Endothelial cell of umbilical vein (primary cell): ENCODE data around the gene HDAC3. TPM values are rescaled to one million over a fixed set of nuclear protein-coding genes. Genes with fewer than 3 reads are reported as not detected.

Experiments used
- BruUV-seq: library from RNA; stranded (reverse); fragments of 400-500 nt; replicated peaks from 2 replicates; lab custom pipeline; 2021; lab: Mats Ljungman, UMichigan
- CTCF ChIA-PET: fragments of 300-600, 350-600 bp; sonication (Branson Sonifier 250); formaldehyde crosslinking; loops from one replicate; lab custom pipeline; 2021; ENCODE audit warnings: antibody characterized with exemption, inconsistent platforms; lab: Charles Lee
- POLR2A ChIA-PET: fragments of 300-600, 350-600 bp; sonication (Branson Sonifier 250); formaldehyde crosslinking; loops from one replicate; lab custom pipeline; 2021; ENCODE audit warnings: antibody characterized with exemption, inconsistent platforms; lab: Charles Lee
- DNase-seq: peaks from one replicate; pipeline ENCODE4 v3.0.0-alpha.2; 2011; ENCODE audit warnings: low read depth, low spot score
- FAIRE-seq: peaks from 2 replicates; lab custom pipeline; 2011; peaks lifted over from hg19 to GRCh38; lab: Jason Lieb, UNC
- H2AFZ ChIP-seq: 2 replicates; pipeline ENCODE4 v1.6.0; 2012; ENCODE audit warnings: low read depth, low read length, control low read depth, inconsistent platforms
- H3K27ac ChIP-seq: 2 replicates; pipeline ENCODE4 v1.5.1; 2011; ENCODE audit warnings: low read depth, mild to moderate bottlenecking, control low read depth, low read length, moderate library complexity; ENCODE audit not compliant: insufficient read depth
- H3K27me3 ChIP-seq, 2 experiments: 2 replicates each; pipeline versions ENCODE4 v1.6.0 to v1.6.1; 2011; ENCODE audit warnings: low read length in 2 of 2, mixed read lengths in 1 of 2; ENCODE audit not compliant: control insufficient read depth in 2 of 2, insufficient read depth in 2 of 2
- H3K36me3 ChIP-seq, 2 experiments: 2 replicates in 1 of 2; 3 replicates in 1 of 2; pipeline ENCODE4 v1.5.1; 2011; ENCODE audit warnings: low read length in 2 of 2, mild to moderate bottlenecking in 1 of 2, moderate library complexity in 1 of 2; ENCODE audit not compliant: control insufficient read depth in 2 of 2, insufficient read depth in 2 of 2; ENCODE audit errors: extremely low read depth in 1 of 2
- H3K4me1 ChIP-seq: 3 replicates; pipeline ENCODE4 v1.5.1; 2011; ENCODE audit warnings: mild to moderate bottlenecking, low read length; ENCODE audit not compliant: control insufficient read depth, insufficient read depth; ENCODE audit errors: extremely low read depth
- H3K4me2 ChIP-seq: 2 replicates; pipeline ENCODE4 v1.6.1; 2011; ENCODE audit warnings: low read length, control low read depth, mixed read lengths; ENCODE audit not compliant: insufficient read depth
- H3K4me3 ChIP-seq, 3 experiments: fragments of 200-600 bp in 1 of 3; sonication (generic), shearing (Covaris generic) in 1 of 3; replicated peaks in 1 of 3; 2 replicates each; pipeline ENCODE4 v1.5.1; 2011 to 2016; ENCODE audit warnings: control low read depth in 3 of 3, low read length in 3 of 3, mild to moderate bottlenecking in 2 of 3, inconsistent platforms in 1 of 3, low read depth in 1 of 3, moderate library complexity in 1 of 3; ENCODE audit not compliant: insufficient read depth in 1 of 3
- H3K79me2 ChIP-seq: 2 replicates; pipeline ENCODE4 v1.6.0; 2012; ENCODE audit warnings: low read length, inconsistent platforms; ENCODE audit not compliant: control insufficient read depth, insufficient read depth
- H3K9ac ChIP-seq: replicated peaks from 2 replicates; pipeline ENCODE3; 2011; ENCODE audit warnings: low read length, control low read depth; ENCODE audit not compliant: insufficient read depth; ENCODE audit errors: extremely low read depth
- H3K9me1 ChIP-seq: replicated peaks from 3 replicates; pipeline ENCODE4 v1.6.0; 2011; ENCODE audit warnings: mild to moderate bottlenecking, low read length; ENCODE audit not compliant: control insufficient read depth, insufficient read depth; ENCODE audit errors: extremely low read depth
- H3K9me3 ChIP-seq: replicated peaks from 2 replicates; pipeline ENCODE4 v1.5.1; 2012; ENCODE audit warnings: low read length, inconsistent platforms; ENCODE audit not compliant: control insufficient read depth, insufficient read depth
- H4K20me1 ChIP-seq: replicated peaks from 2 replicates; pipeline ENCODE3; 2011; ENCODE audit warnings: mild to moderate bottlenecking, low read length; ENCODE audit not compliant: control insufficient read depth, insufficient read depth; ENCODE audit errors: extremely low read depth
- CTCF ChIP-seq, 2 donors: IDR thresholded peaks; 1 replicate in 1 of 2; 2 replicates in 1 of 2; pipeline ENCODE4 v1.5.1; 2011; ENCODE audit warnings: low read length in 2 of 2, mild to moderate bottlenecking in 2 of 2, moderate library complexity in 2 of 2, control low read depth in 1 of 2, inconsistent platforms in 1 of 2, low read depth in 1 of 2; ENCODE audit not compliant: insufficient read depth in 1 of 2; ENCODE audit errors: extremely low read depth in 1 of 2
- EZH2 ChIP-seq: IDR thresholded peaks from 2 replicates; pipeline ENCODE4 v1.6.1; 2012; ENCODE audit warnings: borderline replicate concordance, low read depth, mild to moderate bottlenecking, moderate library complexity, low read length, inconsistent platforms; ENCODE audit not compliant: severe bottlenecking
- FOS ChIP-seq: IDR thresholded peaks from 2 replicates; pipeline ENCODE4 v1.6.1; 2011; ENCODE audit warnings: mild to moderate bottlenecking, low read length, moderate library complexity, borderline replicate concordance; ENCODE audit not compliant: insufficient read depth
- GATA2 ChIP-seq: IDR thresholded peaks from 2 replicates; pipeline ENCODE4 v1.7.0; 2011; ENCODE audit warnings: low read depth, mild to moderate bottlenecking, moderate library complexity, mixed read lengths, low read length; ENCODE audit not compliant: insufficient read length, insufficient read depth
- JUN ChIP-seq: IDR thresholded peaks from 2 replicates; pipeline ENCODE4 v1.6.1; 2011; ENCODE audit warnings: borderline replicate concordance, low read depth; ENCODE audit not compliant: insufficient read length, insufficient read depth
- MYC ChIP-seq: IDR thresholded peaks from one replicate; pipeline ENCODE4 v1.6.1; 2011; ENCODE audit warnings: mild to moderate bottlenecking, low read depth, low read length
- POLR2A ChIP-seq: IDR thresholded peaks from 2 replicates; pipeline ENCODE4 v1.6.1; 2012; ENCODE audit warnings: low read depth, mild to moderate bottlenecking, control low read depth, low read length
- POLR2AphosphoS5 ChIP-seq: IDR thresholded peaks from 2 replicates; pipeline ENCODE4 v1.6.1; 2012; ENCODE audit warnings: low read depth, mild to moderate bottlenecking, control low read depth, low read length, moderate library complexity; ENCODE audit not compliant: insufficient read depth
- dilution Hi-C: fragments of 300-500 bp; cut with MboI; formaldehyde crosslinking; loops from one replicate; pipeline ENCODE4 v1.15.0; 2019; ENCODE audit warnings: low sequenced_read_pairs; ENCODE audit not compliant: extremely low pct_ligation_motif_present
- intact Hi-C: fragments of 100-400 bp; cut with micrococcal nuclease; formaldehyde crosslinking; loops from one replicate; pipeline ENCODE4 v1.10.0; 2022
- polyA plus RNA-seq, 4 experiments: library from polyadenylated mRNA; depleted of rRNA in 3 of 4; stranded (reverse) in 3 of 4; unstranded in 1 of 4; fragments of >200 nt; gene quantifications; 2 replicates each; pipeline versions ENCODE4 v1.2.1 to v1.2.3, GENCODE V29; 2011 to 2012; ENCODE audit warnings: missing spikeins in 1 of 4
- total RNA-seq: library from RNA; stranded (reverse); gene quantifications from 2 replicates; pipeline ENCODE4 v1.2.3, GENCODE V29; 2021

Gene HDAC3
- total and polyA plus RNA-seq, 2 donors (not counting 3 experiments of a cell fraction or from before 2014, with no cell fraction given) = 58.5 to 75.5 TPM

DNA sequence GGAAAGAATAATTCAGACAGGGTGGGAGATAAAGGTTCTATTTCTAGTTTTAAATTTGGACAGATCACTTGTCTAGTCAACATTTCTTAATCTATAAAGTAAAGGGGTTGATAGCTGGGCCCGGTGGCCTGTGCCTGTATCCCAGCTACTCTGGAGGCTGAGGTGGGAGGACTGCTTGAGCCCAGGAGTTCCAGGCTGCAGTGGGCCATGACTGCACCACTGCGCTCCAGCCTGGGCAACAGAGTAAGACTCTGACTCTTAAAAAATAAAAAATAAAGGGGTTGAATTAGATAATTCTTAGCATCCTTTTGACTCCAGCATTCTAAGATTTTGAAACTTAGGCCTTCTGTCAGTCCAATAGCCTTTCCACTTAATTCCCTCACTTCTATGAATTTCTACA lies 28.6 kb downstream of the HDAC3 start:
- CTCF ChIA-PET = interaction anchor here (0.5 to 9.0 kb wide), 3 partner anchors 11 to 970 kb away, joined by 3 to 114 read pairs (median 78); partner anchors contain the start of gene DIAPH1
- dilution Hi-C loops = no loop called here
- H3K79me2 ChIP-seq = peaks cover 61% of the 10 kb centered on the region

GRCh38 chr5:141605523-141606277 lies 30.9 kb downstream of the HDAC3 start:
- H3K4me2 ChIP-seq = peak overlapping the region; percentile 70
- TF ChIP-seq CTCF (IDR thresholded peaks at IDR 0.05; ENCODE audit: extremely low read depth in 1 of 2, insufficient read depth in 1 of 2, low read depth in 1 of 2, low read length in 2 of 2) (no peak), GATA2 (peak; percentile 47), JUN (peak; percentile 16), MYC (no peak), POLR2AphosphoS5 (peak; percentile 76)
- peaks cover 53% of the 10 kb centered on the region for H3K79me2 ChIP-seq
- ChIA-PET CTCF (interaction anchor here (0.8 to 9.0 kb wide), 8 partner anchors 9 to 41 kb away, joined by 3 to 114 read pairs (median 5); partner anchors contain the start of gene DIAPH1), POLR2A (interaction anchor here (0.8 kb wide), 1 partner anchor 14 kb away, joined by 4 read pairs; no protein-coding TSS in a partner anchor)
- H2AFZ ChIP-seq = no peak overlapping the region
- H3K9ac ChIP-seq = peak overlapping the region; percentile 42
- intact Hi-C loops = loop anchor here (1.0 kb wide), 2 partner anchors 12 to 14 kb away; no protein-coding TSS in a partner anchor
- no peaks in the 10 kb centered on the region for H3K9me3 ChIP-seq
- dilution Hi-C loops = no loop called here
- no peak overlapping the region for H3K4me3 ChIP-seq
- H3K27me3 ChIP-seq = no peaks in the 10 kb centered on the region
- DNase-seq (peak; percentile 88), FAIRE-seq (peak; percentile 94)
- no peaks in the 10 kb centered on the region for H3K36me3 ChIP-seq
- TSS peak; percentile 30 for BruUV-seq
- no peaks in the 10 kb centered on the region for H3K9me1 ChIP-seq
- H3K27ac ChIP-seq = peak overlapping the region; percentile 78
- peaks cover 28% of the 10 kb centered on the region for H3K4me1 ChIP-seq
- H4K20me1 ChIP-seq = no peaks in the 10 kb centered on the region

More for the DNA sequence above, 28.6 kb downstream of the HDAC3 start:
- no TSS peak for BruUV-seq
- POLR2A ChIA-PET = no interaction called here
- no peaks in the 10 kb centered on the region for H4K20me1 ChIP-seq
- intact Hi-C loops = no loop called here
- TF ChIP-seq EZH2 = no peak
- TF ChIP-seq POLR2A = no peak
- no peak for TF ChIP-seq FOS
- H3K27me3 ChIP-seq = no peaks in the 10 kb centered on the region
- no peak overlapping the region for H2AFZ ChIP-seq
- DNase-seq (no peak), FAIRE-seq (no peak)
- no peaks in the 10 kb centered on the region for H3K9me1 ChIP-seq
- H3K9ac ChIP-seq = no peak overlapping the region
- peaks cover 28% of the 10 kb centered on the region for H3K4me1 ChIP-seq
- H3K4me3 ChIP-seq = no peak overlapping the region
- H3K27ac ChIP-seq = no peak overlapping the region
- H3K36me3 ChIP-seq = no peaks in the 10 kb centered on the region
- no peaks in the 10 kb centered on the region for H3K9me3 ChIP-seq
- H3K4me2 ChIP-seq = no peak overlapping the region
